ENCODE results near the gene LRRTM4. TPM values are rescaled to one million over a fixed set of nuclear protein-coding genes. Genes with fewer than 3 reads are reported as not detected.

The LRRTM4 gene
- total RNA-seq, 2 experiments from 2014 or later = not detected

DNA sequence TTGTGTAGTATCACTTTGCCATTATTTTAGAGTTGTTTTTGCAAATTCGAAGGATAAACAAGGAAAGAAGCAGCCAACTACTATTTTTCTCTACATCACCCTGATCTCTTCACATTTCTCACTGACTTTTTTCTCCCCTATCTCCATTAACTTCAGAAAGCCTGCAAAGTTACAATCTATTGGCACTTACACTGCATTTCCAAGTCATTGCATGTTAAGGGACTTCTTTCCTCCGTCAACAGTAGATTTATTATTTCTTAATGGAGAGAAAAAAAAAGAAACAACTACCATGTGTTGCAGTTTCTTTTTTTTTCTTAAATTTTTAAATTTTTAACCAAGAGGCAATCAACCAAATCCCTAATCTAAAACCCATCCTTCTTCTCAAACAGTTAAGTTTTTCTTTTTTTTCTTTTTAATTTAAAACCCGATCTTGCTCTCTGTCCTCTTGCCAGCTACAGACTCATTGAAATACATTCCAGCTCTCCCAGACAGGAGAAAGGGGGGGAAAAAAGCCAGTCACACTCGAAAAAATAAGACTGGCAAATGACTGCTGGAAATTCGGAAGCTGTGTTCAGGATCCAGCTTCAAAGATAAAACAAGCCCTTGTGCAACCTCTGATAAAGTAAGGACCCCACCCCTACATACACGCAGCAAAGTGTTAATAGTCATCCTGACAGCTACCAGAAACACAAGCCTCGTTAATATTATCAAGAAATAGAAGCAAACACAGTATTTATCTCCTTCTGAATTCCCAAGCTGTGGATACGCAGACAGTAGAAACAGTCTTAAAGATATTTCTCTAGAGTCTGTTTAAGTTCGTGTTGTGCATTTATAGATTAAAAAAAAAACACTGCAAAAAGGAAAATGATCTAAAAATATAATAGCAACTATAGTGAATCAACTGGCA lies 1.3 kb downstream of the LRRTM4 start:
- no peak overlapping the region for H3K27ac ChIP-seq (ENCODE audit: low read depth, low read length, poor library complexity, severe bottlenecking)
- no peaks in the 10 kb centered on the region for H3K36me3 ChIP-seq (ENCODE audit: insufficient read depth, low read length)
- BruUV-seq (replicated peaks) = no TSS peak
- no peaks in the 10 kb centered on the region for H4K20me1 ChIP-seq (ENCODE audit: insufficient read depth, low read length)
- H3K4me3 ChIP-seq (ENCODE audit: low read depth, low read length, poor library complexity, severe bottlenecking) = no peak overlapping the region
- no peaks in the 10 kb centered on the region for H3K79me2 ChIP-seq (ENCODE audit: insufficient read depth, low read depth, low read length)
- no peak for TF ChIP-seq EZH2phosphoT487 (IDR thresholded peaks at IDR 0.05; ENCODE audit: borderline replicate concordance, low read depth, low read length)
- no peak overlapping the region for H3K4me2 ChIP-seq (ENCODE audit: low read length)
- no peak overlapping the region for H2AFZ ChIP-seq (ENCODE audit: low read length)
- ChIA-PET CTCF (ENCODE audit: unreplicated experiment) (no interaction called here), POLR2A (interaction anchor here (0.7 kb wide), 1 partner anchor 366 kb away, joined by 3 read pairs; no protein-coding TSS in a partner anchor)
- intact Hi-C loops (cut with micrococcal nuclease; ENCODE audit: unreplicated experiment) = no loop called here
- DNase-seq (ENCODE audit: low spot score) = no peak
- no peaks in the 10 kb centered on the region for H3K4me1 ChIP-seq (ENCODE audit: insufficient read depth, low read length, poor library complexity, severe bottlenecking)
- no peaks in the 10 kb centered on the region for H3K9me3 ChIP-seq (ENCODE audit: low read length)
- H3K9me2 ChIP-seq (ENCODE audit: insufficient read depth, low read length) = no peaks in the 10 kb centered on the region

DNA sequence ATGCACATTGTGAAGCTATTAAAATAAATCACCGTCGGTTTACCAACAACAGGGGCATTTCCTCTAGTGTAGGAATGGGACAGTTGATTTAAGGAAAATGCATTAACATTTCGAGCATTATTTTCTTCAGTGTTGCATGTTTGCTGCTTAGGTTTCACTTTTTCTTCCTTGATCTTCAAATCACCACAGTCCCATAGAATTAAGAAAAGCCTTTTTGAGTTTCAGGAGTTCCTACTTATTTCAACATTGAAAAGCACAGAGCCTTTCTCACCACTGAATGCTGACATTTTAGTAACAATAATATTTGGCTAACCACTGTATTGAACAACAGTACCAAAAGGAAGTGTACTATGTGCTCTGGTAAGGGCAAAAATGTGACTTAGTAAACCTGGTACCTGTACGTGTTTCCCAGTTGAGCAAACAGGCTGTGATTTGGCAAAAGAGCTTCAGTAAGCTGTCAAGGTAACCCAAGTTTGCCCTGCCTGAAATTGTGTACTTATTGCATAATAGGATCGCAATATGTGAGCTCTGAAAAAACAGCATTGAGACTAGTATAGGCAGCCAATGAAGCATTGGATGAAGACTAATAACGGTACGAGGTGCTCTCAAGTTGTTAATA lies 2.2 kb downstream of the LRRTM4 start:
- CTCF ChIA-PET (ENCODE audit: unreplicated experiment) = no interaction called here
- DNase-seq (ENCODE audit: low spot score) = no peak
- no peaks in the 10 kb centered on the region for H3K4me1 ChIP-seq (ENCODE audit: insufficient read depth, low read length, poor library complexity, severe bottlenecking)
- no peaks in the 10 kb centered on the region for H3K36me3 ChIP-seq (ENCODE audit: insufficient read depth, low read length)
- H3K9me2 ChIP-seq (ENCODE audit: insufficient read depth, low read length) = no peaks in the 10 kb centered on the region
- H3K4me3 ChIP-seq (ENCODE audit: low read depth, low read length, poor library complexity, severe bottlenecking) = no peak overlapping the region
- H3K27ac ChIP-seq (ENCODE audit: low read depth, low read length, poor library complexity, severe bottlenecking) = no peak overlapping the region
- H3K4me2 ChIP-seq (ENCODE audit: low read length) = no peak overlapping the region
- intact Hi-C loops (cut with micrococcal nuclease; ENCODE audit: unreplicated experiment) = no loop called here
- BruUV-seq (replicated peaks) = no TSS peak
- no peak overlapping the region for H2AFZ ChIP-seq (ENCODE audit: low read length)
- no peaks in the 10 kb centered on the region for H3K9me3 ChIP-seq (ENCODE audit: low read length)
- POLR2A ChIA-PET = interaction anchor here (1.2 kb wide), 1 partner anchor 15 kb away, joined by 3 read pairs; no protein-coding TSS in a partner anchor
- H4K20me1 ChIP-seq (ENCODE audit: insufficient read depth, low read length) = no peaks in the 10 kb centered on the region
- no peak for TF ChIP-seq EZH2phosphoT487 (IDR thresholded peaks at IDR 0.05; ENCODE audit: borderline replicate concordance, low read depth, low read length)
- TF ChIP-seq, protein P1, sequence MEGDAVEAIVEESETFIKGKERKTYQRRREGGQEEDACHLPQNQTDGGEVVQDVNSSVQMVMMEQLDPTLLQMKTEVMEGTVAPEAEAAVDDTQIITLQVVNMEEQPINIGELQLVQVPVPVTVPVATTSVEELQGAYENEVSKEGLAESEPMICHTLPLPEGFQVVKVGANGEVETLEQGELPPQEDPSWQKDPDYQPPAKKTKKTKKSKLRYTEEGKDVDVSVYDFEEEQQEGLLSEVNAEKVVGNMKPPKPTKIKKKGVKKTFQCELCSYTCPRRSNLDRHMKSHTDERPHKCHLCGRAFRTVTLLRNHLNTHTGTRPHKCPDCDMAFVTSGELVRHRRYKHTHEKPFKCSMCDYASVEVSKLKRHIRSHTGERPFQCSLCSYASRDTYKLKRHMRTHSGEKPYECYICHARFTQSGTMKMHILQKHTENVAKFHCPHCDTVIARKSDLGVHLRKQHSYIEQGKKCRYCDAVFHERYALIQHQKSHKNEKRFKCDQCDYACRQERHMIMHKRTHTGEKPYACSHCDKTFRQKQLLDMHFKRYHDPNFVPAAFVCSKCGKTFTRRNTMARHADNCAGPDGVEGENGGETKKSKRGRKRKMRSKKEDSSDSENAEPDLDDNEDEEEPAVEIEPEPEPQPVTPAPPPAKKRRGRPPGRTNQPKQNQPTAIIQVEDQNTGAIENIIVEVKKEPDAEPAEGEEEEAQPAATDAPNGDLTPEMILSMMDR (conservative IDR thresholded peaks at IDR 0.05; ENCODE audit: low read length) = no peak
- no peaks in the 10 kb centered on the region for H3K79me2 ChIP-seq (ENCODE audit: insufficient read depth, low read depth, low read length)

DNA sequence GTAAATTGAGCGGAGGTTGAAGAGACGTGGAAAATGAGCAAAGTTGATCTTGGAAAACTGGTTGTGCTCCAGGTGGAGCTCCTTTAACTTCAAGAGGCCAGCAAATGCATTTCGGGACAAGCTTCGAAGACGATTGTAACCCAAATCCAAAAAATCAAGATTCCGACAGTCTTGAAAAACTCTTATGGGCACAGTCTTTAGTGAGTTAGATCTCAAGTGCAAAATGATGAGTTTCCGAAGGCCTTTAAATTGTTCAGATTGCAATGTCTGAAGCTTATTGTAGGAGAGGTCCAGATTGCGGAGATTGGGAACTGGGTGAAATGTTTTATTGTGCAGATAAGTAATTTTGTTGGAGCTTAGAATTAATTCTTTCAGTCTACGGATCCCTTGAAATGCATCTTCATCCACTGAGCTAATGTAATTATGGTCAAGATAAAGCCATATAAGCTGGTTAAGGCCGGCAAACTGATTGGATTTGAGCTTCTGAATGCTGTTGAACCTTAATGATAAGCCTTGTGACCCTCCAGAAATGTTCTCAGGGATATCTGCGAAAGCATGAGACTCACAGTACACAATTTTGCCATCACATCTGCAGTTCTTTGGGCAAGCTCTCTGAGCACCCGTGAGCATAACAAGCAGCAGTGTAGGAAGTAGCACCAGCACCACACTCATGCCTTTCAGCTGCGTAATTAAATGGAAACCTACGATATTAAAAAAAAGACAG lies 2.9 kb downstream of the LRRTM4 start:
- Histone ChIP-seq H3K9me2 (ENCODE audit: insufficient read depth, low read length) (no peaks in the 10 kb centered on the region), H3K4me2 (ENCODE audit: low read length) (no peak overlapping the region), H3K79me2 (ENCODE audit: insufficient read depth, low read depth, low read length) (no peaks in the 10 kb centered on the region), H4K20me1 (ENCODE audit: insufficient read depth, low read length) (no peaks in the 10 kb centered on the region), H3K9me3 (ENCODE audit: low read length) (no peaks in the 10 kb centered on the region), H2AFZ (ENCODE audit: low read length) (no peak overlapping the region), H3K36me3 (ENCODE audit: insufficient read depth, low read length) (no peaks in the 10 kb centered on the region), H3K27ac (ENCODE audit: low read depth, low read length, poor library complexity, severe bottlenecking) (no peak overlapping the region), H3K4me1 (ENCODE audit: insufficient read depth, low read length, poor library complexity, severe bottlenecking) (no peaks in the 10 kb centered on the region), H3K4me3 (ENCODE audit: low read depth, low read length, poor library complexity, severe bottlenecking) (no peak overlapping the region)
- TF ChIP-seq, protein P1 (conservative IDR thresholded peaks at IDR 0.05; ENCODE audit: low read length) = no peak
- TF ChIP-seq EZH2phosphoT487 (IDR thresholded peaks at IDR 0.05; ENCODE audit: borderline replicate concordance, low read depth, low read length) = no peak
- ChIA-PET CTCF (ENCODE audit: unreplicated experiment) (no interaction called here), POLR2A (interaction anchor here (0.6 to 1.2 kb wide), 2 partner anchors 14 to 1316 kb away, joined by 3 to 4 read pairs; no protein-coding TSS in a partner anchor)
- BruUV-seq (replicated peaks) = no TSS peak
- no peak for DNase-seq (ENCODE audit: low spot score)
- intact Hi-C loops (cut with micrococcal nuclease; ENCODE audit: unreplicated experiment) = no loop called here
